Osteocyte (in vitro differentiated cells): ENCODE data around the gene MRPL33. TPM values are rescaled to one million over a fixed set of nuclear protein-coding genes. Genes with fewer than 3 reads are reported as not detected.

Experiments used
- DNase-seq: peaks from one replicate; pipeline ENCODE4 v3.0.0; 2021; ENCODE audit warnings: mixed read lengths; ENCODE audit not compliant: unreplicated experiment; ENCODE audit errors: extremely low spot score
- H3K27ac Mint-ChIP-seq: one replicate; pipeline ENCODE4 v1.8.0; 2021; ENCODE audit warnings: mild to moderate bottlenecking, mixed read lengths; ENCODE audit not compliant: unreplicated experiment
- H3K27me3 Mint-ChIP-seq: one replicate; pipeline ENCODE4 v1.8.0; 2021; ENCODE audit warnings: mixed read lengths; ENCODE audit not compliant: unreplicated experiment
- H3K36me3 Mint-ChIP-seq: one replicate; pipeline ENCODE4 v1.8.0; 2021; ENCODE audit warnings: mixed read lengths; ENCODE audit not compliant: unreplicated experiment
- H3K4me1 Mint-ChIP-seq: one replicate; pipeline ENCODE4 v1.8.0; 2021; ENCODE audit warnings: mixed read lengths; ENCODE audit not compliant: unreplicated experiment
- H3K4me3 Mint-ChIP-seq: one replicate; pipeline ENCODE4 v1.8.0; 2021; ENCODE audit warnings: mild to moderate bottlenecking, moderate library complexity, mixed read lengths; ENCODE audit not compliant: unreplicated experiment
- H3K9me3 Mint-ChIP-seq: one replicate; pipeline ENCODE4 v1.8.0; 2021; ENCODE audit warnings: mixed read lengths; ENCODE audit not compliant: unreplicated experiment
- CTCF ChIP-seq: fragments of 200-600 bp; sonication (generic); IDR thresholded peaks from 2 replicates; pipeline ENCODE4 v1.5.0; 2021; ENCODE audit warnings: antibody characterized with exemption, mild to moderate bottlenecking, moderate library complexity
- total RNA-seq: library from RNA; stranded (reverse); gene quantifications from 2 replicates; pipeline ENCODE4 v1.2.1, GENCODE V29; 2021

The MRPL33 gene
- total RNA-seq, 1 donor from 2014 or later: 43.5 TPM

- no peaks in the 10 kb centered on the region for H3K27me3 Mint-ChIP-seq
- no peak overlapping the region for H3K27ac Mint-ChIP-seq
- peaks cover 1% of the 10 kb centered on the region for H3K36me3 Mint-ChIP-seq
- peaks cover 3% of the 10 kb centered on the region for H3K4me1 Mint-ChIP-seq
- no peak for TF ChIP-seq CTCF
- DNase-seq: no peak
- H3K9me3 Mint-ChIP-seq: peaks cover 10% of the 10 kb centered on the region
- H3K4me3 Mint-ChIP-seq: no peak overlapping the region
Measured at GRCh38 chr2:27736890-27737204, 34.7 kb upstream of the MRPL33 start.

- H3K9me3 Mint-ChIP-seq: peaks cover 10% of the 10 kb centered on the region
- H3K27me3 Mint-ChIP-seq: no peaks in the 10 kb centered on the region
- H3K36me3 Mint-ChIP-seq: peaks cover 1% of the 10 kb centered on the region
- peaks cover 3% of the 10 kb centered on the region for H3K4me1 Mint-ChIP-seq
- H3K4me3 Mint-ChIP-seq: no peak overlapping the region
- no peak for TF ChIP-seq CTCF
- no peak for DNase-seq
- H3K27ac Mint-ChIP-seq: no peak overlapping the region
Measured at GRCh38 chr2:27737676-27738348, 33.7 kb upstream of the MRPL33 start.

- Mint-ChIP-seq H3K4me3 (no peak overlapping the region), H3K27ac (no peak overlapping the region), H3K27me3 (no peaks in the 10 kb centered on the region), H3K4me1 (peaks cover 3% of the 10 kb centered on the region), H3K9me3 (peaks cover 10% of the 10 kb centered on the region), H3K36me3 (peaks cover 1% of the 10 kb centered on the region)
- no peak for TF ChIP-seq CTCF
- DNase-seq: no peak
Measured at GRCh38 chr2:27738349-27739057, 33.0 kb upstream of the MRPL33 start.

GRCh38 chr2:27739058-27739373 is 32.5 kb upstream of the MRPL33 start:
- Mint-ChIP-seq H3K9me3 (peaks cover 12% of the 10 kb centered on the region), H3K36me3 (peaks cover 1% of the 10 kb centered on the region), H3K4me1 (peaks cover 3% of the 10 kb centered on the region), H3K27ac (no peak overlapping the region), H3K27me3 (no peaks in the 10 kb centered on the region), H3K4me3 (no peak overlapping the region)
- TF ChIP-seq CTCF: no peak
- no peak for DNase-seq

GRCh38 chr2:27741673-27742072 is 29.8 kb upstream of the MRPL33 start:
- Mint-ChIP-seq H3K27me3 (no peaks in the 10 kb centered on the region), H3K4me3 (no peak overlapping the region), H3K9me3 (peaks cover 26% of the 10 kb centered on the region), H3K4me1 (no peaks in the 10 kb centered on the region), H3K36me3 (peaks cover 4% of the 10 kb centered on the region), H3K27ac (no peak overlapping the region)
- no peak for TF ChIP-seq CTCF
- no peak for DNase-seq
